Measurements from ENCODE around the gene KSR1.
"Not testable (repeated sequence)": the region's sequence is repeated elsewhere in the genome, so short reads cannot be mapped to it uniquely, and the experiment has no call there.

Gene KSR1

DNA sequence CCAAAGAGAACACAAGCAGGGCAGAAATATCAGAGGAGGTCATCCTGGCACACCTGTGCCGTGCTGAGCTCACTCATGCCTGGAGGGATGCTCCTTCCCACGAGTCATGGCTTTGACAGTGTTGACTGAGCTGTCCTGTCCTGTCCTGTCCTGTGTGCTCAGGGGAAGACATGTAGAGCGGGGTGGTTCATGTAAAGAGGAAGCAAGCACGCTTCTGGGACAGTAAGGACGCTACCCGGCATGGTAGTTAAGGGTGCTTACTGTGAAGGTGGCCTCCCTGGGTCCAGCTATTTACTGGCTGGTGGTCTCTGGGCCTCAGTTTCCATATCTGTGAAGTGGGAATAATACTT lies 175.1 kb downstream of the KSR1 start:
- FAIRE-seq, result no peak

DNA sequence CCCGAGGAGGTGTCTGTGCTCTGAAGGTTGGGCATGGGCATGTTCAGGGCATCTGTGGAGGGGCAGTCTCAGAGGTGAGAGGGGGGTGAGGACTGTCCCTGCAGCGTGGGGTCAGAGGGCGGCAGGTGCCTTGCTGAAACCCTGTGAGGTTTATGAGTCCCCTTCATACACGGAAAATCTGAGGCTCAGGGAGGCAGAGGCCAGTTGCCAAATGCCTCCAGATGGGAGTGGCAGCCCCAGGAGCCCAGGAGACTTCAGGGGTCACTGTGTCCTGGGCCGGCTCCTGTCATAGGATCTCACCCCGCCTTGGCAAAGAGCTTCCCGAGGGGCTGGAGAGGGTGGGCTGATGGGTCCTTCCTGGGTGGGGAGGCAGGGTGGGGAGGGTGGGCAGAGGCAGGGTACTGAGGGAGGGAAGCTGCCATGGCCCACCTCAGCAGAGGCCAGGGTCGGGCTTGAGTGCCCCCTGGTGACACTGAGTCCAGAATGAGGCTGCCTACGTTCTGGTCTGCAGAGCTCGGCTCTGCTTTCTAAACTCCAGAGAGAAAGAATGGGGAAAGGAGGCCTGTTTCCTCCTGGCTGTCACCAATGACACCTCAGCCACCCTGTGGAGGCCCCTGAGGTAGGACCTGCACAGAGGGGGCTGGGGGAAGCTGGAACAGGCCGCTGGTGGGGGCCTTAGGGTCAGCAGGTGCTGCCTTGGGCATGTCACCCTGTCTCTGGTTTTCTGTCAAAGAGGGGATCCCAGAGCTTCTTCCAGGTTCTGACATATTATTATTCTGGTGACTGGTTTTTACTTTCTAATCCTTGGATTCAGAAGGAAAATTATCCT lies 175.9 kb downstream of the KSR1 start:
- FAIRE-seq (no peak), DNase-seq (ENCODE audit: low spot score) (no peak)

More for the DNA sequence above, 175.1 kb downstream of the KSR1 start:
- DNase-seq (ENCODE audit: low spot score), result no peak

DNA sequence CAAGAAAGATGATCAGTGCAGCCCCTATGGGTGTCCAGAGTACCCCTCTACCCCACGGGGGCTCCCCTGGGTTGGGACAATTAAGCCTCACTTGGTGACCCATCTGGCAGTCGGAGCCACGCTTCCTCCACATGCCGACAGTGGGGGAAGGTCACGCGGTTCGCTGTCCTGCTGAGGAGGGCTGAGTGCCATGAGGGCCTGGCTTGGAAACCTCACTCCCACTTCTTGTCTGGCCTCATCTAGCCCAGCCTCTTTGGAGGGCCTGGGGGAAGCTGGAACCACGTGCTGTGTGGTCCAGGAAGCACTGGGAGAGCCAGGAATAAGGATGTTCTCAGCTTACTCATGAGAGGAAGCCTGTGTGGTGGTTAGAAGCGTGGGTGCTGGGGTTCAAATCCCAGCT lies 176.5 kb downstream of the KSR1 start:
- not testable (repeated sequence) for FAIRE-seq; DNase-seq (ENCODE audit: low spot score)

DNA sequence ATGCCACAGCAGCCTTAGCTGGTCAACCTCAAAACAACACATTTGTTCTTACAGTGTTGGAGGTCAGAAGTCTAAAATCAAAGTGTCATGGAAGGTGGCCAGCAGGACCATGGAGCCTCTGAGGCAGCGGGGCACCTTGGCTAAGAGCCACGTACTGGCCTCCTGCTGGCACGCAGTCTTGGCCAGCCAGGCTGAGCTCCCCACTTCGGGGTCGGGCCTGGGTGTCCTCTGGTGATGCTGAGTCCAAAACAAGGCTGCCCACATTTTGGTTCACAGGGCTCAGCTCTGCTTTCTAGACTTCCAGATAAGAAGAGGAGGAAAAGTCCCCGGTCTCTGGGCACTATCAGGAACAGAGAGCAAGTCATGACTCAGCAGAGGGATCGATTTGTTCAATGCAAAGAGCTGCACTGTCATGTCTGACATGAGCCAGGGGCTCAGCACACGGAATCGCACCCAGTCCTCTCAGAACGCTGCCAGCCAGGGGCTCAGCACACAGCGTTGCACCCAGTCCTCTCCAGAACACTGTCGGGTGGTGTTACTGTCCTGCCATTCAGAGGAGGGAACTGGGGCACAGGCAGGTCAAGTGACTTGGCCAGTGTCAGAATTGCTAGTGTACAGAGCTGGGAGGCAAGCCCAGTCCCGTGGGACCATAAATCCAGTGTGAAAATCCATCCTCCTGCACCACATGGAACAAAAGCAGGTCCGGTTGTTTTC lies 177.2 kb downstream of the KSR1 start:
- no peak for DNase-seq (ENCODE audit: low spot score)
- FAIRE-seq, result no peak

DNA sequence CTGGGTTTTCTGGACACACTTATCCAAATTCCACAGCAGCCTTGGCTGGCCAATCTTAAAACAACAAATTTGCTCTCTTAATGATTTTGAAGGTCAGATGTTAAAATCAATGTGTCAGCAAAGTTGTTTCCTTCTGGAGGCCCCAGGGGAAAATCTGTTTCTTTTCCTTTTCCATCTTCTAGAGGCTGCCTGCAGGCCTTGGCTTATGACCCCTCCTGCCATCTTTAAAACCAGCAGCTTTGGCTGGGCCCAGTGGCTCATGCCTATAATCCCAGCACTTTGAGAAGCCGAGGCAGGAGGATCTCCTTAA lies 177.7 kb downstream of the KSR1 start:
- FAIRE-seq (no peak), DNase-seq (ENCODE audit: low spot score) (no peak)

DNA sequence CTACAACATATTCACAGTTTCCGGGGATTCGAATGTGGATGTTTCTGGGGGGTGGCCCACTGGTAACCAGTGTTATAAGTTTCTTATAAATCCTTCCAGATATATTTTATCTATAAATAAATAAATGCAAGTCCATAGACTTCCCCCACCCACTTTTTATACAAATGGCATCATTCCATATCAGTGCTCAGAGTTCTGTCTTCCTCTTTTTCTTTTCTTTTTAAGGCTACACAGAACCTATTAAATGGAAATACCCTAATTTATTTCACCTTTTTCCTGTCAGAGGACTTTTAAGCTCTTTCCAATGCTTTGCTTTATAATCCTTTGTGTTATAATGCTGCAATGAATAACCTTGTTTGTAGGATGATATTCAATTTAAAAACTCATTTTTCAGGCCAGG lies 178.5 kb downstream of the KSR1 start:
- DNase-seq (ENCODE audit: low spot score) (no peak), FAIRE-seq (no peak)

DNA sequence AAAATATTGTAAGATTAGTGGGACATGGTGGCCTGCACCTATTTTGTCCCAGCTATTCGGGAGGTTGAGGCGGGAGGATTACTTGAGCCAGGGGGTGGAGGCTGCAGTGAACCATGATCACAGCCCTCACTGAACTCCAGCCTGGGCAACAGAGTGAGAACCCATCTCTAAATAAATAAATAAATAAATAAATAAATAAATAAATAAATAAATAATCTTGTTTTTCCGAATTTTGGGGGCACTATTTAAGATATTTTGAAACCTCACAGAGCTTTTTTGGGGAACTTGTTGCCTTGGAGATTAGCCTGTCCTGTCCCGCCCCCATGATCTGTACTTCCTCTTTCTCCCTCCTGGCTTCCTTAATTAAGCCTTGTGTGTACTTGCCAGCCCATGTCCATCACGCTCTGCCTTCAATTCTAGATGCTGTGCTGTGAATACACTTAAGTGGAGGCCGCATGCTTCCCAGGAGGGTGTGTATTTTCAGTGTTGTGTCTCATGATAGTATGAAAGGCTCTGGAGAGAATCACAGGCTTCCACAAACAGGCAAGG lies 179.1 kb downstream of the KSR1 start:
- DNase-seq (ENCODE audit: low spot score) (no peak), FAIRE-seq (no peak)

DNA sequence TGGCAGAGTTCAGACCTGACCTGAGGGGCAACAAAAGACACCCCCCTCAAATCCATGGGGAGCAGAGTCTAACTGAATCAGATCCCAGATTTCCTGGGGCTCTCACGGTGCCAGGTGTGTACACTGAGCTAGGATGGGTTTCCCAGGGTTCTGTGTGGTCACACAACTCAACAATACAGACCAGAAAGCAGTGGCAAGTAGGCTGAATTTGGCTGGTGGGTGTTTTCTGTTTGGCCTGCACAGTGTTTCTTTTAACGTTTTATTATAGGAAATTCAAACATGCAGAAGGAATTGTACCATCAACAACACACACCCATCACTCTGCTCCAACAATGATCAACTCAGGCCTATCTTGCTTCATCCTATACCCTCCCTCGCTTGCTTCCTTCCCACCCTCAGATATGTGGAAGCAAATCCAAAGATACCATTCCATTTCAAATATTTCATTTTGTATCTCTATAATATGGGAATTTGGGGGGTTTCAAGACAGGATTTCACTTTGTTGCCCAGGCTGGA lies 179.8 kb downstream of the KSR1 start:
- FAIRE-seq; DNase-seq (ENCODE audit: low spot score): not testable (repeated sequence)

DNA sequence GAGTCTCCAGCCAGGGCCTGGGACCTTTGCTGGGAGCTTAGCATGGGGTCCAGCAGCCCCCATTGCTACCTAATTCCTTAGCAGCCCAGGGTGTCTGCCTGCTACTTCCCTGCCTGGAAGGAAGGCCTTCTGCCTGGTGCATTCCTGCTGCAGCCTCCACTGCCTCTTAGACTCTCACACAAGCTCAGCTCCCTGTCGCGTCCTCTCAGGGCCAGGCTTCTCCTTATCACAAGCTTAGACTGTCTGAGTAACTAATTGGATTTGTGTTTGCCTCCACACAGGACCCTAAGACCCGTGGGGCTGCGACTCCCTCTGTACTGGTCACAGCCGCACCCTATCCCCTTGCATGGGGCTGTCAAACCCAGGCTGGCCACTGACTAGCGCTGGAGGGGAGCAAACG lies 181.6 kb downstream of the KSR1 start:
- not testable (repeated sequence) for DNase-seq (ENCODE audit: low spot score); FAIRE-seq

DNA sequence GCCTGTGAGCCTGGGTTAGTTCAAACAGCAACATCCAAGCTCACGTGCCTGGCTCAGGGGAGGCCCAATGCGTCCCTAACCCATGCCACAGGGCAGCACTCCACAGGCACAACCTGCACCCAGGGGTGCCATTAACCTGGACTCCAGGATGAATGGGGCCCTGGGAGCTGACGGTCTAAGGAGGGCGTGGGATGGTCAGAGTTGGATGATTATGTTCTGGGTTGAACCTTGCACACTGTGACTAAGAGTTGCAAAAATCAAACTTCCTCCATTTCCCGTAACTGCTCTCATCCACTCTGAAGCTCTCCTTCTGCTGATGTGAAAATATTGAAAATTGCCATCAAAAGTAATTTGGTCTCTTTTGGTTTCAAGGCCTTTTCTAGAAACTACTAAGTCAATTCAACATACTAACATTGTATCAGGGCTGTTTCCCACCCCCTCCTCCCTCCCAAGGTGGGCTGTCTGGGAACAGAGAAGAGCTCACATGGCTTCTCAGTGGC lies 182.2 kb downstream of the KSR1 start:
- DNase-seq (ENCODE audit: low spot score); FAIRE-seq: not testable (repeated sequence)

DNA sequence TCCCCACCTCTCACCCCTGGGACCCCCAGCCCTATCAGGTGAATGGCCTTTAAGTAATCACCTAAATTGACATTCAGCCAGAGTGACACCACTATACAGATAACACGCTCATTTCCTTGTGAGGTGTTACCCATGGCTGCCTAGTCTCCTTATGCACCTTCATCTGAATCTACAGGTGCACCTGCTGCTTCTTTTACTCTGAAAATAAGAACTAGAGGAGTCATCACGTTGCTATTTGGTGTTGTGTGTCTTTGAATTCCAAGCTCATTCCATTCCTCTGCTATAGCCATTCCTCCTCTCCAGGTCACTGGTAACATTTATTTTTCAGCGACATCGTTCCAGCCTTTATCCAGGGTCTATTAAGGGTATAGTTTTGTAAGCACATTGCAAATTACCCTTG lies 184.5 kb downstream of the KSR1 start:
- no peak for DNase-seq (ENCODE audit: low spot score)
- FAIRE-seq, result no peak

DNA sequence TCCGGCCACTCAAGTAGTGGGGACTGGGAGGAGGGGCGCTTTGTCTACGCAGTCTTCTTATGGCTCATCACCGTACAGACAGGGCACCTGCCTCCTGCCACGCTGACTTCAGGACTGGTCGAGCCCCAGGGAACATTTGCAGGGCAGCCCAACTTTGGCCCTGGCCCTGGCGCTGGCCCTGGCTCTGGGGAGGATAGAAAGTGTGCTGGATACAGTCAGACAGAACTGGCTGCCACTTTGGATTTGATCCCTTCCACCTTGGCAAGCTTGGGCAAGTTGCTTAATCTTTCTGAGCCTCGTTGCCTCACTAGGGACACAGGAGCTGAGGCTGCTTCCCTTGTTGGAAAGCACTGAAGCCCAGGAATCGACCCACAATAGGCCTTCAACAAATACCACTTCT lies 188.3 kb downstream of the KSR1 start:
- DNase-seq (ENCODE audit: low spot score), result no peak

DNA sequence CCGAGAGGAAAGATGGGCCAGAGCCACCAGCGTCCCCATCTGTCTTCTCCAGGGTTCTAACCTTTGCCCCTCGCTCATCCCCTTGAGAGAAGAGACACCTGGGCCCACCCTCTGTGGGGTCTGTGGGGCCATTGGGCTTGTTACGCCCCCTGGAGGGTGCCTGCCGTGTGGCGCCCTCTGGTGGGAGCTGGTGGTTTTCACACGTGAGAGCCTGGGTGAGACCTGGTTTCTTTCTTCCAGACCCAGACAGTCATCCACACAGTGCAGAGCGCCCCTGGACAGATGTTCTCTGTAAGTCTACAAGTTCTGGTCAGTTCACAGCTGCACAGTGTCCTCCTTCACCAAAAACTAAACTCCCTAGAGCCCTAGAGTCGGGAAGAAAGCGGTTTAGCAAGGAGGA lies 189.4 kb downstream of the KSR1 start:
- not testable (repeated sequence) for DNase-seq (ENCODE audit: low spot score); FAIRE-seq

More for the DNA sequence above, 188.3 kb downstream of the KSR1 start:
- FAIRE-seq, result no peak

DNA sequence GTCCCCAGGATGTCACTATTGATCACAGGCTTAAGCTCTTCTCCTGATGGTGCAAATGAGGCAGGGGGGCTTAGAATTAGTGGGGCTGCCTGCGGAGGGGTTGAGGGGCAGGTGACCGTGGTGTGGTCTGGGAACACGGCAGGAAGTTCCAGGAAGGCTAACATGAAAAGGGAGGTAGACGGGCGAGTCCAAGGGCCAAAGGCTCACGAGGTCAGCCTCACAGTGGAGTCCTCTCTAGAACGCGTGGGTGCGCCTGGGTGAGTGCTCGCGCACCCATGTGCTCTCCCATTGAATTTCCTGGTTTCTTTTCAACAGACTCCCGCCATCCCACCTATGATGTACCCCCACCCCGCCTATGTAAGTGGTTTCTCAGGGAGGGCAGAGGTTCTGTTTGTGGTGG lies 190.0 kb downstream of the KSR1 start:
- DNase-seq (ENCODE audit: low spot score), result no peak
- no peak for FAIRE-seq

DNA sequence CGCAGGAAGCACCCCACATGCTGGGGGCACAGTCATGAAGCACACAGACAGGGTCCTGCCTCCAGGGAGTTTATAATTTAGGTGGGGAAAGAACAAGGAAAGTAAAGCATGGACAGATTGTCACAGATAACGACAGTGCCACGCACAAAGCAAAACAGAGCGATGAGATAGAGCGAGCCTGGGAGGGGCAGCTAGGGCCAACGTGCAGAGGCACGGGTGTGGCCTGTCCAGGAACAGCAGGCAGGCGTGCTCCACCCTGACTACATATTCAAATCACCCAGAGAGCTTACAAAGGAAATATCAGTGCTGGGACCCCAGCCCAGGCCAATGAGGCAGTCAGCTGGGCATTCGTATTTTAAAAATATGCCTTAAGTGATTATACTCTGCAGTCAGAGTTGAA lies 191.5 kb downstream of the KSR1 start:
- DNase-seq (ENCODE audit: low spot score), result no peak
- FAIRE-seq, result no peak

DNA sequence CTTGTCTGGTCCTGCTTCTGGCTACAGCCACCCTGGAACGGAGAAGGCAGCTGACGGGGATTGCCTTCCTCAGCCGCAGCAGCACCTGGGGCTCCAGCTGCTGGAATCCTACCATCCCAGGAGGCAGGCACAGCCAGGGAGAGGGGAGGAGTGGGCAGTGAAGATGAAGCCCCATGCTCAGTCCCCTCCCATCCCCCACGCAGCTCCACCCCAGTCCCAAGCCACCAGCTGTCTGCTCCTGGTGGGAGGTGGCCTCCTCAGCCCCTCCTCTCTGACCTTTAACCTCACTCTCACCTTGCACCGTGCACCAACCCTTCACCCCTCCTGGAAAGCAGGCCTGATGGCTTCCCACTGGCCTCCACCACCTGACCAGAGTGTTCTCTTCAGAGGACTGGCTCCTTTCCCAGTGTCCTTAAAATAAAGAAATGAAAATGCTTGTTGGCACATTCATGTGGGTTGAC lies 192.9 kb downstream of the KSR1 start:
- DNase-seq (ENCODE audit: low spot score); FAIRE-seq: not testable (repeated sequence)

DNA sequence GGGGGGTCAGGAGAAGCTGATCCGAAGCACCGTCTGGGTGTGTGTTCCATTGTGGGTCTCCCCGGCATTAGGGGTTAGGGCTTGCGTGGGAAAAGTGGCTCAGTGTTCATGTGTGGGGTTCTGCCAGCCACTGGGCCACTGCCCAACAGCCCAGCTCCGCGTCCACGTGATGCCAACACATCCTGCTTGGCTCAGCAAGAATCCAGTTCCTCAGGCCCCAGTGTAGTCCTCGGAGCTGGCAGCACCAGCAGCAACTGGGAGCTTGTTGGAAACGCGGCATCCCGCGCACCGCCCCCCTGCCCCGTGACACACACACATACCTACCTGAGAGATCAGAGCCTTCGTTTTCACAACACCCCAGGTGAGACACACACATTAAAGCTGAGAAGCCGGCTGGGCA lies 193.7 kb downstream of the KSR1 start:
- FAIRE-seq (no peak), DNase-seq (ENCODE audit: low spot score) (no peak)

DNA sequence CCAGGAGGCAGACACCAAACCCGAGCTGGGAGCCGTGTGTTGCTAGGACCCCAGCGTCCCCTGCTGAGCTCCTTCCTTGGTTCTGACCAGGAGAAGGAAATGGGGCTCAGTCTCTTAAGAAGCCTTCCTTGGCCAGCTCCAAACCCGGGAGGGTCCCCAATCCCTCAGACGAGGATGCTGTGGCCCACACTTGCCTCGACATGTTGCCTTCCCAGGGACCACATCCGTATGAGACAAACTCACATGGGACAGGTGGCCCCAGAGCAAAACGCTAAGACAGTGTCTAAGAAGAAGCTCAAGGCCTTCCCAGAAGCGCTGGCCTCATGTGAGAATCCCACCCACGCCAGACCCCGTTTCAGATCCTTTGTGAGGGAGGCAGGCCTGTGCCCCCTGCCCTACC lies 194.6 kb downstream of the KSR1 start:
- FAIRE-seq (no peak), DNase-seq (ENCODE audit: low spot score) (no peak)

DNA sequence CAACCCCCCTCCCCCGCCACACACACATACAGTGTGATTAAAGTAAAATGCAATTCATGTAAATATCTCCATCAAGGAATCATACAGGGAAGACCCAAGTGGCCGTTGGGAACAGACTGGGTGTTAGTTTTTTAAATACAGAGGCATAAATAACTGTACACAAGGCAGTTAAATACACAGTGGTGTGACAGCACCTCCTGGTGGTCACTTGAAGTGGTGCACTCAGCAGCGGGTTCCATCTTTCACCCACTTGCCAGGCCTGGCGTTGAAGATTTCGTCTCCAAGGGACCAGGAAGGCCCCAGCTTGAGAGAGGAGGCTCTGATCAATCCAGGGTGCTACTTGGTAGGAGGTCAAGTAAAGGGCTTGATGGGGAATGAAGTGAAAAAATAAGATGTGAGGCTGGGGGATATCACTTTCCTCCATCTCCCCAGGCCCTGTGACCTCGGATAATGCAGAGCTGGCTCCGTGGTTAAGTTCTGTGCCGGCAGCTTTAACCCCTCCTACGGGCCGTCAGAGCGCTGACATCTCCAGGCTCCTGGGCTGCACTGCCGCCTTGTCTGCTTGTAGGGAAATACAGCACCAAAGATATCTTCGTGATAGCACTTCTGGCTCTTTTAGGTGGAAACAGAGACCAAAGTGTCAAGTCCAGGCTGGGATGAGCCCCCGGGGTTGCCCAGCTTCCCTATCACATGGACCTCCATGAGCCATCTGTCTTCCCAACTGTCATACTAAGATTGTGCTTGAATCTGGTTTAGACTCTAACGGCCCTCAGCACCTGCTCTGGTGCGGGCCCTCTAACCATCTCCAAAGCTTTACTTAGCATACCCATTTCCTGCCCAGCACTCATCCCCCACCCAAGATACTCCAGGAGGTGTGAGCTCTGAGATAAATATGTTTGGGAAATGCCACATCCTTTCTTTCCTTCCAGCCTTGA lies 195.4 kb downstream of the KSR1 start:
- FAIRE-seq (no peak), DNase-seq (ENCODE audit: low spot score) (no peak)

DNA sequence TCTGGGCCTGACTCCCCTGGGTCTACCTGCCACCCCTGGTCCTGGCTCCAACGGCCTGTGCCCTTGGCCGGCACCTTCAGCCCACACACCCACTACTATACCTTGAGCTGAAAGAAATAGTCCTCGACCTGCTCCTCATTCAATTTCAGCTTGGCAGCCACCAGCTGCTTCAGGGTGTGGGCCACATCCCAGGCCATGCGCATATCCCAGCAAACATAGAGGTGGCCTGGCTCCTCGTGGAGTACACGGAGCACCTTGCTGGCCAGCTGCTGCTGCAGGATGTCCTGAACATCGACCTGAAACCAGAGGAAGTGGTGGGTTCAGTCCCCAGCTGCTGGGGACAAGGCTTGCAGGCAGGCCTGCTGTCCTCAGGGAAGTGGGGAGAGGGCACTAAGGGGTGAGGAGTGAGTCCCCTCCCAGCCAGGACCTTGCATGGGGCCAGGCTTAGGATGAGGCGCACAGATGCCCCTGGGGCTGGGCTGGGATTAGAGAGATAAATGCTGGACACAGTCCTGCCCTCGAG lies 197.3 kb downstream of the KSR1 start:
- DNase-seq (ENCODE audit: low spot score); FAIRE-seq: not testable (repeated sequence)

DNA sequence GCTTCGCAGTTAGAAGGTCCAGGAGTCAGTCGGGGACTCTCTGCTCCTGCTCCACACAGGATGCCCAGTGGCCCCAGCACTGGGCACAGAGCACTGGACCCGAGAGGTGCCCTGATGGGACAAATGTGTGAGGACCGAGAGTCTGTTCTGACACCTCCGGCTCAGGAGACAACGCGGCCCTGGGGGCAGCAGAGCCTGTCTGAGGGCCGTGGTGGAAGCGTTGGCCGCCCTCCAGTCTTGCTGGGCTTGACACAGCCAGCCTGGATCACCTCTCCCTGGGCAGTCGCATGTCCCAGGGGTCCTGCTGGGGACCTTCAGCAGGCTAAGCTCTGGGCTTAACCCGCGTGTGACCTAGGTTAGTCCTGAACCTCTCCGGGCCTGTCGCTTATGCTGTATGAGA lies 197.9 kb downstream of the KSR1 start:
- FAIRE-seq (no peak), DNase-seq (ENCODE audit: low spot score) (no peak)

Measured in RCC 7860 (cell line).